Measurements from ENCODE around the gene LDB2.

The LDB2 gene

DNA sequence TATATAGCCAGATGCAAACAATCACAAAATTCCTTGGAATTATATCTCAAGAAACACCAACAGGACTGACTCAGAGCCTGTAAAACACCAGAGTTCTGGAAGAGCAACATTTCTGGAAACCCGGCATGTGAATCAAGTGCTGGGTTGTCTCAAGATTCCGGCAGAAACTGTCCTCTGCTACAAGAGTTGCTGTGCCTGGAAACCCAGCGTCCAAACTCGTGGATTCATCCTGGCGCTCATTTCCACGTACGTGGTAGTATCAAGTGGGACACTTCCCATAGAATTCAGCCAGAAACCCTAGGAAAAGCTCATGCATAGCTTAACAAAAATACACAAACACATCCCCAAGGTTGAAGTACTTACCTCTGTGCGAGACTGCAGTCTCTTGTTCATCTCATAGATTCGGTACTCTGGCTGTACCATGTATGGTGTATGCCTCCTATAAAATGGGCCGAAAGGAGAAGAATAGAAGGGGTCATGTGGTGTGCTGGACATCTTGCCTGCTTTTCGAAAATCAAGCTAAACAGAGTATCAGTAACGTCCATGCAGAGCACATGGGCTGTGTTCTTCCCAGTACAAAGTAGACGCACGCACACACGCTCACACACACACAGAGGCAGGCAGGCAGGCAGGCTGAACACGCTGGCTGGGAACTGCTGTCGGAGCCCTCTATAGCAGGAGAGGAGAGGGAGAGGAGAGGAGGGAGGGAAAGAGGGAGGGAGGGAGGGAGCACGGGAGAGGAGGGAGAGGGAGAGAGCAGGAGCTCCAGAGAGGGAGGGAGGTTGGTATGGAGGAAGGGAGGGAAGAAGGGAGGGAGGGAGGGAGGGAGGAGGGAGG, at the start of gene LDB2:
Gene LDB2 (minus strand): TSS at position 655 of the 837 bp plus-strand sequence.
- TF ChIP-seq EZH2 (IDR thresholded peaks at IDR 0.05; ENCODE audit: borderline replicate concordance, low read length) (no peak), CTCF (IDR thresholded peaks at IDR 0.05; ENCODE audit: low read length) (no peak)
- Histone ChIP-seq H3K4me1 (ENCODE audit: insufficient read depth, low read length, severe bottlenecking) (no peaks in the 10 kb centered on the region), H2AFZ (ENCODE audit: low read length) (no peak within 1 kb of the TSS), H4K20me1 (ENCODE audit: insufficient read depth, low read length) (no peaks in the 10 kb centered on the region), H3K79me2 (ENCODE audit: insufficient read depth, low read length) (no peaks in the 10 kb centered on the region), H3K9me2 (ENCODE audit: low read depth, low read length) (no peaks in the 10 kb centered on the region), H3K9ac (ENCODE audit: low read length) (no peak within 1 kb of the TSS), H3K9me3 (ENCODE audit: low read length) (no peaks in the 10 kb centered on the region), H3K36me3 (ENCODE audit: insufficient read depth, low read length) (no peaks in the 10 kb centered on the region), H3K4me2 (ENCODE audit: low read length) (no peak within 1 kb of the TSS), H3K27ac (ENCODE audit: low read depth, low read length, poor library complexity, severe bottlenecking) (no peak within 1 kb of the TSS), H3K4me3 (ENCODE audit: low read depth, low read length, poor library complexity, severe bottlenecking) (no peak within 1 kb of the TSS), H3F3A (ENCODE audit: insufficient read depth, low read length) (no peaks in the 10 kb centered on the region), H3K27me3 (ENCODE audit: insufficient read depth, low read length) (no peaks in the 10 kb centered on the region)

DNA sequence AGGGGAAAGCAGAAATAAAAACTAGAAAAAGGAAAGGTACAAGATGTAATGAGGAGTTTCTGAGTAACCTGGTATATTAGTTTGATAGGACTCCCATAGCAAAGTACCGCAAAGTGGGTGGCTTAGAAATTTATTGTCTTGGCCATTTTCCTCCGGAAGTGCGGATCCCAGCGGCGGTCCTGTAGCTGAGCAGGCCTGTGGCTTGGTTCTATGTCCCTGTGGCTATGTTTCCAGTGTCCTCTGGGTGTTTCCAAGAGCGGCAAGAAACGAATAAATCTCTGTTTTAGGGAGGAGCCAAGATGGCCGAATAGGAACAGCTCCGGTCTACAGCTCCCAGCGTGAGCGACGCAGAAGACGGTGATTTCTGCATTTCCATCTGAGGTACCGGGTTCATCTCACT, 44.0 kb upstream of the LDB2 start:
- no peak overlapping the region for H3K27ac ChIP-seq (ENCODE audit: low read depth, low read length, poor library complexity, severe bottlenecking)
- no peak overlapping the region for H3K9ac ChIP-seq (ENCODE audit: low read length)
- H3K9me3 ChIP-seq (ENCODE audit: low read length), result no peaks in the 10 kb centered on the region
- no peaks in the 10 kb centered on the region for H3K79me2 ChIP-seq (ENCODE audit: insufficient read depth, low read length)
- no peaks in the 10 kb centered on the region for H3K36me3 ChIP-seq (ENCODE audit: insufficient read depth, low read length)
- H3K4me3 ChIP-seq (ENCODE audit: low read depth, low read length, poor library complexity, severe bottlenecking), result no peak overlapping the region
- H4K20me1 ChIP-seq (ENCODE audit: insufficient read depth, low read length), result no peaks in the 10 kb centered on the region
- no peaks in the 10 kb centered on the region for H3K27me3 ChIP-seq (ENCODE audit: insufficient read depth, low read length)
- TF ChIP-seq EZH2 (IDR thresholded peaks at IDR 0.05; ENCODE audit: borderline replicate concordance, low read length) (no peak), CTCF (IDR thresholded peaks at IDR 0.05; ENCODE audit: low read length) (no peak)
- H3K4me2 ChIP-seq (ENCODE audit: low read length), result no peak overlapping the region
- H3K9me2 ChIP-seq (ENCODE audit: low read depth, low read length), result no peaks in the 10 kb centered on the region
- H3K4me1 ChIP-seq (ENCODE audit: insufficient read depth, low read length, severe bottlenecking), result no peaks in the 10 kb centered on the region
- H2AFZ ChIP-seq (ENCODE audit: low read length), result no peak overlapping the region
- H3F3A ChIP-seq (ENCODE audit: insufficient read depth, low read length), result no peaks in the 10 kb centered on the region

GRCh38 chr4:16939178-16939577, 40.7 kb upstream of the LDB2 start:
- Histone ChIP-seq H3K36me3 (ENCODE audit: insufficient read depth, low read length) (no peaks in the 10 kb centered on the region), H3K4me2 (ENCODE audit: low read length) (no peak overlapping the region), H3K4me1 (ENCODE audit: insufficient read depth, low read length, severe bottlenecking) (no peaks in the 10 kb centered on the region), H3K9me2 (ENCODE audit: low read depth, low read length) (no peaks in the 10 kb centered on the region), H3K79me2 (ENCODE audit: insufficient read depth, low read length) (no peaks in the 10 kb centered on the region), H2AFZ (ENCODE audit: low read length) (no peak overlapping the region), H4K20me1 (ENCODE audit: insufficient read depth, low read length) (no peaks in the 10 kb centered on the region), H3K27ac (ENCODE audit: low read depth, low read length, poor library complexity, severe bottlenecking) (no peak overlapping the region), H3K27me3 (ENCODE audit: insufficient read depth, low read length) (no peaks in the 10 kb centered on the region), H3K4me3 (ENCODE audit: low read depth, low read length, poor library complexity, severe bottlenecking) (no peak overlapping the region), H3K9ac (ENCODE audit: low read length) (no peak overlapping the region), H3F3A (ENCODE audit: insufficient read depth, low read length) (no peaks in the 10 kb centered on the region), H3K9me3 (ENCODE audit: low read length) (no peaks in the 10 kb centered on the region)
- TF ChIP-seq EZH2 (IDR thresholded peaks at IDR 0.05; ENCODE audit: borderline replicate concordance, low read length) (no peak), CTCF (IDR thresholded peaks at IDR 0.05; ENCODE audit: low read length) (no peak)

Data from OCI-LY1 (cell line).